Activated CD8-positive, alpha-beta memory T cell treated with anti-CD3 and anti-CD28 coated beads for 36 hours (primary cell): ENCODE measurements around the gene C10orf120. TPM values are rescaled to one million over a fixed set of nuclear protein-coding genes. Genes with fewer than 3 reads are reported as not detected.

Experiments used
- CTCF ChIA-PET: fragments of 350-600 bp; sonication (Branson Sonifier 250); formaldehyde crosslinking; loops from one replicate; lab custom pipeline; 2021; ENCODE audit warnings: antibody characterized with exemption; lab: Charles Lee
- POLR2A ChIA-PET: fragments of 350-600 bp; sonication (Branson Sonifier 250); formaldehyde crosslinking; loops from one replicate; lab custom pipeline; 2021; ENCODE audit warnings: antibody characterized with exemption; lab: Charles Lee
- total RNA-seq, 2 experiments: library from RNA; stranded (reverse); gene quantifications; one replicate each; pipeline ENCODE4 v1.2.3, GENCODE V29; 2021

The C10orf120 gene
- total RNA-seq = not detected

DNA sequence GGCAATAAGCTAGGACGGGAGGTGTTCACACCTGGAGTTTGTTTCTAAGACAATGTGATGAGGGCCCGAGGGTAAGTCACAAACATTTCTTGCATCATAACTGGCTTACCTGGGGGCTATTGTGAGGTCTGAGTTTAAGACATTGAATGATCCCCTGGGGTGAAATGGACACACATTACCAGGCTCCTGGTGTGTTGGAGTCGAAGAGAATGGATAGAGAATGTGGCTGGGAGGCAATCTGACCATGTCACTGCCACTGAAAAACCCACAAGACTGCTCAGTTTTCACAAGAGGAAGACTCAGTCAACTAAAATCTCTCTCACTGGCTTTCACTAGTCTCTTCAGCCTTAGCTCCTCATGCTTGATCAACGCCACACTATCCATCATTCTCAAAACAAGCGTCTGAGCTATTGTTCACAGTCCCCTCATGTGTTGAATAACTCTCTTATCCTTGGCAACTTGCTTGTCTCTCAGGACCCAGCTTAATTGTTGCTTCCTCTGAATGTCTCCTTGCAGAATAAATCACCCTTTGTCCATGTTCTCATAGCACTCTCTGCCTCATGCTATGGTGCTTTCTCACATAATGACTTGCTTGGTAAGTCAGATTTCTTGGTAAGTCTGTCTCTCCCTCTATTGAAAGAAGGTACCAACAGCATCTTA lies at the start of gene C10orf120:
Gene C10orf120, minus strand, starts transcription at position 51 of the 660 bp plus-strand sequence. CDS start 56 bp downstream, outside the sequence.
- CTCF ChIA-PET = no interaction called here
- POLR2A ChIA-PET = no interaction called here

- ChIA-PET POLR2A (no interaction called here), CTCF (no interaction called here)
Observed at GRCh38 chr10:122748496-122748895, 48.9 kb upstream of the C10orf120 start.

GRCh38 chr10:122746408-122746807 lies 46.8 kb upstream of the C10orf120 start:
- ChIA-PET CTCF (no interaction called here), POLR2A (no interaction called here)

- ChIA-PET POLR2A (no interaction called here), CTCF (no interaction called here)
Observed at GRCh38 chr10:122744257-122744656, 44.6 kb upstream of the C10orf120 start.

DNA sequence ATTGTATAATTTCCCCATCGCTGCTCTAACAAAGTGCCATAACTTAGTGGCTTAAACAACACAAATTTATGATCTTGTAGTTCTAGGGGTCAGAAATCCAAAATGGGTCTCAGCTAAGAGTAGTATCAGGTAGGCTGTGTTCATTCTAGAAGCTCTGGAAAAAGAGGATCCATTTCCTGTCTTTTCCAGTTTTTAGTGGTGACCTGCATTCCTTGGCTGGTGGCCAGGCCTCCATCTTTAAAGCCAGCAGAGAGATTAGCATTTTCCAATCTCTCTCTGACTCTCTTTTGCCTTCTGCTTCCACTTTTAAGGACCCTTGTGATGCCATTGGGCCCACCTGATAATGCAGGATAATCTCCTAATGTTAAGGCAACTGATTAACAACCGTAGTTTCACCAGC lies 41.0 kb upstream of the C10orf120 start:
- CTCF ChIA-PET = no interaction called here
- POLR2A ChIA-PET = no interaction called here

GRCh38 chr10:122738031-122738430 lies 38.4 kb upstream of the C10orf120 start:
- ChIA-PET POLR2A (no interaction called here), CTCF (no interaction called here)

GRCh38 chr10:122733931-122734665 lies 34.5 kb upstream of the C10orf120 start:
- POLR2A ChIA-PET = no interaction called here
- CTCF ChIA-PET = no interaction called here

DNA sequence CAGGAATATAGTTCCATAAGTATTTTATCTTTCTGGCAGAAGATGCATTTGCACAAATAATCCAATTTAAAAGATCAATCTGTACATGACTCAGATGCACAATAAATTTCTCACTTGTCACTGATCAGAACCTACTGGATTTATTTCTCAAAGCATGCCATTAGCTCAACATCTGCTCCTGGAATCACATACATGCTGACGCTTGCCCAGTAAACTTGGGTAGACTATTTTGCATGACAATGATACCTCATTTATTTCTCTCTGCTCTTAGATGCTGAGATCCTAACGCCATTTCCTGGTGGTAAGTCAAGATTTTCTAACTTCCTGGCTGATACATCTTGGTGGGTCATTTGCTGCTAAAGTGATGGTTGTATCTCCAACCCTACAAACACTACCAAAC lies 33.8 kb upstream of the C10orf120 start:
- POLR2A ChIA-PET = no interaction called here
- CTCF ChIA-PET = no interaction called here

- CTCF ChIA-PET = no interaction called here
- POLR2A ChIA-PET = no interaction called here
Observed at GRCh38 chr10:122730238-122730637, 30.6 kb upstream of the C10orf120 start.

- CTCF ChIA-PET = no interaction called here
- POLR2A ChIA-PET = no interaction called here
Observed at GRCh38 chr10:122729126-122729525, 29.5 kb upstream of the C10orf120 start.

DNA sequence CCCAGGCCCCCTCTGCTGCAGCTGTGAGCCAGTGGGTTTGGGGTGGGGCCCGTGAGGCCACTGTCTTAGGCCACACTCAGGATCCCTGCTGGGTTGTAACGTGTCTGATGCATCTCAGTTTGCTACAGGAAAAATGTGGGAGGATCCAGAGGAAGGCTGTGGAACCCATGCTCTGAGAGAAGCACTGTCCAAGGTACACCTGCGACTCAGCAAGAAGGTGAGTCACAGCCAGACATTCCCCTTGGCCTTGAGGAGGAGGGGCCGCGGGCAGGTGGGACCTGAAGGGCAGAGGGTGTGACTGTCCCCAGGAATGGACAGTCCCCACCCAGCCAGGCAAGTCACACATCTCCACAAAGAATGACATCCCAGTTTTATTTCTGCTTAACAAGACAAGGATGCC lies 27.8 kb upstream of the C10orf120 start:
- ChIA-PET CTCF (no interaction called here), POLR2A (no interaction called here)

DNA sequence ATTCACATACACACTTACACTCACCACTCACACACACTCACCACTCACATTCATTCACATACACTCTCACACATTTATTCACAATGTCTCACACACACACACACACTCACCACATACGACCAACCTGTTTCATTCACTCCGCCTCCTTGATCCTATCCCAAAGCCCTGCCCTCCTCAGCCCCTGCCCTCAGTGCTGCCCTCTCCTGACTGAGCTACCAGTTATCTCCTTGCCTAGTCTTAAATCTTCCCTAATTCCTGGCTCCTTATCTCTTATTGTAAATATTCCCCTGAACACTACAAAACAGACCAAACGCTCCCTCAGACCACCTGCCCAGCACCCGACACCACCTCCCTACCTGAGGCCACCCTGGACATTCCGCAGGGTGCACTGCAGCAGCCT lies 26.1 kb upstream of the C10orf120 start:
- ChIA-PET POLR2A (no interaction called here), CTCF (no interaction called here)

DNA sequence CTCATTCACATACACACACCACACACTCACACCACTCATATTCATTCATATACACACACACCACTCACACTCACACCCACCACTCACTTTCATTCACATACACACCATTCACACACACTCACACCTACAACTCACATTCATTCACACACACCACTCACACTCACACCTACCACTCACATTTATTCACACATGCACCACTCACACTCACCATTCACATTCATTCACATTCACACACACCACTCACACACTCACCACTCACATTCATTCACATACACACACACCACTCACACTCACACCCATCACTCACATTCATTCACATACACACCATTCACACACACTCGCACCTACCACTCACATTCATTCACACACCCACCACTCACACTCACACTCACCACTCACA lies 25.4 kb upstream of the C10orf120 start:
- POLR2A ChIA-PET = no interaction called here
- CTCF ChIA-PET = no interaction called here

DNA sequence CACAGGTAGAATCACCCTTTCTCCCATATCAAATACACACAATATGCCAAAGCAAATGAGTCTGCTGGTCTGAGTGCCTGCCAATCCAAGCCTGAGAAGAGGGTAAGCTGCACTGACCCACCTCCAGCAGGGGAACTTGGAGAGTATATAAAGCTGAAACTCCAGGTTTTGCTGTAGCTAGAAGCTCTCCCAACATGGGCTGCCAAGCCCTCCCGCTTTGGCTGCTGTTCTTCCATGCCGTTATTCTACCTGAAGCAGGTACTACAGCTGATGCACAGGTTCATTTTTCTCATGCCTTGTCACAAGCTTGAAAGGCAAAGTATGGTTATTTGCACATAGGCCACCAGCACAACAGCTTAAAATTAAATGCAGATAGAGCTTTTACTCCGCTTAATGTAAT lies 21.5 kb upstream of the C10orf120 start:
- CTCF ChIA-PET = no interaction called here
- POLR2A ChIA-PET = no interaction called here

DNA sequence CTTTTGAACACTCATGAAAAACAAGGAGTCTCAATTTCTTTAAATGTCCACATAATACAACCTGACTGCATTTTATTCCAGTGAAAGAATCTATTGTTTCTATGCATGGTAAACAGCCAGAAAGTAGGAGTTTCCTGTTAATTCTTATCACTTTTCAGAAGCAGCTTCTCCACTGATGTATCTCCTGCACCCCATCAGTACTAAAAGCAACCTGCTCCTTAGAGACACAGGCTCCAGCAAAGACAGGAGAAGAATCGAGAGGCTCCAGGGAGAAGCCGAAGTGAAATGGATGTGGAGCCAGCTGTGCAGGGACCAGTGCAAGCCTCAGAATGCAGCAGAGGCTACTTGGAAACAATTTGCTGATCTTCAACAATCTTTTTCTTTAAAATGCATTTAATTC lies 16.4 kb upstream of the C10orf120 start:
- ChIA-PET POLR2A (no interaction called here), CTCF (no interaction called here)

GRCh38 chr10:122715576-122715975 lies 15.9 kb upstream of the C10orf120 start:
- CTCF ChIA-PET = no interaction called here
- POLR2A ChIA-PET = no interaction called here

GRCh38 chr10:122713091-122713885 lies 13.6 kb upstream of the C10orf120 start:
- POLR2A ChIA-PET = no interaction called here
- CTCF ChIA-PET = no interaction called here

DNA sequence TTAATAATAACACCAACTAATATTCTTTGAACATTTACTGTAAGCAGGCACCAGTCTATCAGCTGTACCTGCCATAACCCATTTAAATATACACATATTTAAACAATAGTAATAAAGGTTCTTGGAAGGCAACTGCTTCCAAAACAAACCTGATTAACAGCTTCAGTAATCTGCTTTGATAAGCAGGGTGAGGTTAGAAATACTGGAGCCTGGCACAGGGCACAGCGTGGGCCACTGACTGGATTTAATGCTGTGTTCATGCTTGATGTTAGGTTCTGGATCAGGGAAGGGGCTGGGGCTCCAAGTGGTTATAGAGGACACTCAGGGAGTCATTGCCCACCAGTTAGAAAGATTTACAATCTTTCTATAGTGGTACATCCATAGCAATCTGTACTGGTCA lies 10.9 kb upstream of the C10orf120 start:
- ChIA-PET CTCF (no interaction called here), POLR2A (no interaction called here)

DNA sequence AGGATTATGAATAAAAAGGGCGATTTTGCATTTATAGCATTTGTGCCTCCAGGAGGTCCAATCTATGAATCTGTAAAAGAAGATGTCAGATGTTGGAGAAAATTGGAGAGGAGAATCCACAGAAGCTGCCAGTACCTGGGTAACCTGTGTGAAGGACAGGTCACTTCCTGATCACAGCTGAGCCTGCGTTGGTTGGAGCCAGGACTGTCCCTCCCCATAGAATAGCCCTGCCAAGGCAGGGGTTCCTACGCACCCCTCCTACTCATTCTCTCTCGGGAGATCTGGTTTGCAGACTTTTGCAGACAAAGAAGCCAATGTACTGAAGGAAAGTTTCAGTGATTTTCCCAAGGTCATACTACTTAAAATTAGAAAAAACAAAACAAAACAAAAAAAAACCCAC lies 10.3 kb upstream of the C10orf120 start:
- ChIA-PET POLR2A (no interaction called here), CTCF (no interaction called here)

DNA sequence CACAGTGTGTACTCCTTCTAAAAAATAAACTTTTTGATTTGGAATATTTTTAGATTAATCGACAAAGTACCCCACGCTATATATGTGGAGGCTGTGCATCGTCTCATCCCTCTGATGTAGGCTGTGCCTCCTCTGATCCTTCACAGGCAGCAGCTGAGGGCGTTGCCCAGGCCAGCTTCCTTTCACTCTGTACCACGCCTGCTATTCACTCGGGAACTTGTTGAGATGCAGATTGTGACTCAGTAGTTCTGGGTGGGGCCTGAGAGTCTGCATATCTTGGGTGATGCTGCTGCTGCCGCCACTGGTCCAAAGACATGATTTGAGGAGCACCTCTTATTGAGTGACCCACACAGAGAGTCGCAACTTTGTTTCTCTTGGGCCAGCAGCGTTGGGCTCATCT lies 7.9 kb upstream of the C10orf120 start:
- POLR2A ChIA-PET = no interaction called here

DNA sequence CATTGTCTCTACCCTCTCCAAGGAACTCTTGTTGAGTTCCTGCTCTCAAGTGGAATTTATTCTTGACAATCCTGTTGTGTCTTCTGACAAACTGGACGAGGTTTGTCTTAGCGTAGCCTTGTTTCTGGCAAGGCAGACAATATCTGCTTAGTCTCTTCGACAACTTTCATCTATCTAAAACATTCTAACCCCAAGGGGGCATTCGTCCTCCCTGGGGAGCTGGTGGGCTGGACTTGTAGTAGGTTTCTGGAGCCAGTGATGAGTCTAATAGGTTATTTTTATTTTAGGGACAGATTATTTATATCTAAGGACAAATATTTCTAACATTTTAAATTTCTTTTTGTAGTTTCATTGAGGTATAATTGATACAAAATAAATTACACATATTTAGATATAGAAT lies 7.3 kb upstream of the C10orf120 start:
- CTCF ChIA-PET = no interaction called here
- POLR2A ChIA-PET = no interaction called here

More for the DNA sequence above, 7.9 kb upstream of the C10orf120 start:
- CTCF ChIA-PET = no interaction called here
